Measurements from ENCODE around the gene DNM3.

Gene DNM3

DNA sequence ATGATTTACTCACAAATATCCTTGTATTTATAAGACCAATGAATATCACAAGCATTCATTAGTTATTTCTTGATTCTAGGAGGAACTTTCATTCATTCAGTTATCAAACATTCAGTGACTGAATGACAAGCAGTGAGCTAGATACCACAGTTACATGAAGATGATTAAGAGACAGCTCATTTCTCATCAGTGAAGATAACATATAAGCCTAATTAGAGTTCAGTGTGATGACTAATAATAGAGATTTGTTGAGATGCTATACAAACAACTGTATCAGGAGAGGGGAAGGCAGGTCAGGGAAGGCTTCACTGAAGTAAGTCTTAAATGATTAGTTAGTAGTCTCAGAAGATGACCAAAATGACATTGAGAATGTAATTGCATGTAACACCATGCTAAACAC is 564.6 kb downstream of the DNM3 start:
- DNase-seq (ENCODE audit: low read depth), result no peak
- no peak overlapping the region for H3K4me3 ChIP-seq (replicated peaks; ENCODE audit: low read depth, low read length)
- TF ChIP-seq, protein P1, sequence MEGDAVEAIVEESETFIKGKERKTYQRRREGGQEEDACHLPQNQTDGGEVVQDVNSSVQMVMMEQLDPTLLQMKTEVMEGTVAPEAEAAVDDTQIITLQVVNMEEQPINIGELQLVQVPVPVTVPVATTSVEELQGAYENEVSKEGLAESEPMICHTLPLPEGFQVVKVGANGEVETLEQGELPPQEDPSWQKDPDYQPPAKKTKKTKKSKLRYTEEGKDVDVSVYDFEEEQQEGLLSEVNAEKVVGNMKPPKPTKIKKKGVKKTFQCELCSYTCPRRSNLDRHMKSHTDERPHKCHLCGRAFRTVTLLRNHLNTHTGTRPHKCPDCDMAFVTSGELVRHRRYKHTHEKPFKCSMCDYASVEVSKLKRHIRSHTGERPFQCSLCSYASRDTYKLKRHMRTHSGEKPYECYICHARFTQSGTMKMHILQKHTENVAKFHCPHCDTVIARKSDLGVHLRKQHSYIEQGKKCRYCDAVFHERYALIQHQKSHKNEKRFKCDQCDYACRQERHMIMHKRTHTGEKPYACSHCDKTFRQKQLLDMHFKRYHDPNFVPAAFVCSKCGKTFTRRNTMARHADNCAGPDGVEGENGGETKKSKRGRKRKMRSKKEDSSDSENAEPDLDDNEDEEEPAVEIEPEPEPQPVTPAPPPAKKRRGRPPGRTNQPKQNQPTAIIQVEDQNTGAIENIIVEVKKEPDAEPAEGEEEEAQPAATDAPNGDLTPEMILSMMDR (IDR thresholded peaks at IDR 0.05; ENCODE audit: low read length, missing control alignments), result no peak

GRCh38 chr1:172406968-172407367 is 565.7 kb downstream of the DNM3 start:
- no peak for DNase-seq (ENCODE audit: low read depth)
- TF ChIP-seq, protein P1 (IDR thresholded peaks at IDR 0.05; ENCODE audit: low read length, missing control alignments), result no peak
- no peak overlapping the region for H3K4me3 ChIP-seq (replicated peaks; ENCODE audit: low read depth, low read length)

GRCh38 chr1:172408958-172409357 is 567.7 kb downstream of the DNM3 start:
- no peak for DNase-seq (ENCODE audit: low read depth)
- H3K4me3 ChIP-seq (replicated peaks; ENCODE audit: low read depth, low read length), result no peak overlapping the region
- TF ChIP-seq, protein P1 (IDR thresholded peaks at IDR 0.05; ENCODE audit: low read length, missing control alignments), result no peak

DNA sequence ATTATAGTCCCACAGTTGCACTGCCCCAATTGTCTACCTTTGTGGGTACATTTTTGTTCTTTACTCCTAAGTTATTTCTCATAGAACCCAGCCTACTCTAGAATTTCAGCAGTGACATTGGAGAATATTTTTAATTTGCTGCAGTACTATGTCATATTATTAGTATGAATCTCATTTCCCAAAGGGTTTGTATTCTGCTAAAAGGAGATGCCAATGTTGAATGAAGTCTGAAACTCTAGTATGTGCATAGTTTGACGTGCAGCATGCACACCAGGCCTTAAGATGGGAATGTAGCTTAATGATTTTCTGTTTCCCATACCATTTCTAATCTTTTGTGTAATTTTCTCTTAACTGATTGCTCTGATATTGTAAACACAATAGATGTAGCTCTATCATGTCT is 568.7 kb downstream of the DNM3 start:
- no peak overlapping the region for H3K4me3 ChIP-seq (replicated peaks; ENCODE audit: low read depth, low read length)
- no peak for DNase-seq (ENCODE audit: low read depth)
- TF ChIP-seq, protein P1 (IDR thresholded peaks at IDR 0.05; ENCODE audit: low read length, missing control alignments), result no peak

- TF ChIP-seq, protein P1 (IDR thresholded peaks at IDR 0.05; ENCODE audit: low read length, missing control alignments), result no peak
- no peak overlapping the region for H3K4me3 ChIP-seq (replicated peaks; ENCODE audit: low read depth, low read length)
- no peak for DNase-seq (ENCODE audit: low read depth)
Observed at GRCh38 chr1:172411791-172412338, 570.6 kb downstream of the DNM3 start.

DNA sequence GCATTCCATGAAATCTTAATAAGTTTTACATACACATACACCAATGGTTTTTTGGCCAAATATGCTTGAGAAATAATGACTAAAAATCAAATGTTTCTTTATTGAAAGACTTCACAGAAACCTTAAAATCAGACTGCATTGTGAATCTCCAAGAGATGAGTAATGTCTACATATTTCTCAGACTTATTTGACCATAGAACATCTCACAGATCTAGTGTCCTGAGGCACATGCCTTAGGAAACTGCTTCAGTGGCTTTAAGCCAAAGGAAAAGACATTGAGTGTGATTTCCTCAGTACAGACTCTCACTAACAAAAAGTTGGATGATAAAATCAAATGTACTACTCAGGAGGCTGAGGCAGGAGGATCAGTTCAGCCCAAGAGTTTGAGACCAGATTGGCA is 573.0 kb downstream of the DNM3 start:
- TF ChIP-seq, protein P1 (IDR thresholded peaks at IDR 0.05; ENCODE audit: low read length, missing control alignments), result no peak
- peak; percentile 36 for DNase-seq (ENCODE audit: low read depth)
- H3K4me3 ChIP-seq (replicated peaks; ENCODE audit: low read depth, low read length), result no peak overlapping the region

DNA sequence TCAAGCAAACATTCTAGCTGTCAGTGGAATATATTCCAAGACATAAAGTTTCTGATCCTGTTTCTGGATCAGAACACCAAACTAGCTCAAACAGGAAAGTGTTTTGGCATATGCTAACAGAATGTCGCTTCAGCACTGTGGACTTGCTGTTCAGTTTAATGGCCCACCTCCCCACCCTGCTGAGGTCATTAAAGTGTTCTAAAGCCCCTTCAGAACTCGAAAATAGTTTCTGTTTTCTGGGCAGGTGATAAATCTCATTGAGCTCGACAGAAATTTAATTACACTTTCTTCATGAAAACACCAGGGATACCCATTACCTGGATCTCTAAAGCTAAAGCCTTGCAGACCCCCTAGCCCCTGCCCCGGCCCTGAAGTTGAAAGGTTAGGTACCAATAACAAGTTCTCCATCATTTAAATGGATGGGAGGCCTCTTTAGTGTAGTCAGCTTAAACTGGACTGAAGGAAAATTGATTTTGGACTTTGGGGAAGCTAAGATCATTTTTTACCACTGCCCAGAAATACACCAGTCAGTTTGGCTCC is 575.3 kb downstream of the DNM3 start:
- no peak overlapping the region for H3K4me3 ChIP-seq (replicated peaks; ENCODE audit: low read depth, low read length)
- no peak for DNase-seq (ENCODE audit: low read depth)
- TF ChIP-seq, protein P1 (IDR thresholded peaks at IDR 0.05; ENCODE audit: low read length, missing control alignments), result no peak
